GM12873 (cell line): Measurements from ENCODE around the gene USP53.

ENCODE experiments used
- CTCF ChIP-seq: IDR thresholded peaks from 2 replicates; pipeline ENCODE4 v1.5.1; 2012; ENCODE audit warnings: low read depth, mild to moderate bottlenecking, moderate library complexity, low read length, control low read depth; ENCODE audit not compliant: insufficient read depth; ENCODE audit errors: missing control alignments

USP53 gene

GRCh38 chr4:119237642-119238041 is 25.1 kb downstream of the USP53 start:
- TF ChIP-seq CTCF, result no peak

GRCh38 chr4:119238068-119238722 is 25.7 kb downstream of the USP53 start:
- no peak for TF ChIP-seq CTCF

- no peak for TF ChIP-seq CTCF
Observed at GRCh38 chr4:119240128-119240527, 27.6 kb downstream of the USP53 start.

- TF ChIP-seq CTCF, result no peak
Observed at GRCh38 chr4:119240568-119240967, 28.1 kb downstream of the USP53 start.

- no peak for TF ChIP-seq CTCF
Observed at GRCh38 chr4:119242417-119242816, 29.9 kb downstream of the USP53 start.

GRCh38 chr4:119243868-119244267 is 31.4 kb downstream of the USP53 start:
- TF ChIP-seq CTCF, result no peak

GRCh38 chr4:119244344-119244743 is 31.8 kb downstream of the USP53 start:
- TF ChIP-seq CTCF, result no peak

GRCh38 chr4:119244832-119245231 is 32.3 kb downstream of the USP53 start:
- no peak for TF ChIP-seq CTCF
